Stimulated activated CD8-positive, alpha-beta memory T cell treated with anti-CD3 and anti-CD28 coated beads, Interleukin-4, amount 100 ng/mL, for 1 hour (primary cell): ENCODE results near the gene DCDC2B.
A peak's percentile ranks its signal among the peaks of the same experiment; 100 is the strongest.
"Not testable (repeated sequence)": the region's sequence is repeated elsewhere in the genome, so short reads cannot be mapped to it uniquely, and the experiment has no call there.

Source experiments
- DNase-seq, 2 donors: peaks; one replicate each; pipeline ENCODE4 v3.0.0-alpha.2; 2020; ENCODE audit warnings: low read depth in 2 of 2, low spot score in 1 of 2

The DCDC2B gene

GRCh38 chr1:32208891-32209328 lies at the start of gene DCDC2B:
DCDC2B (plus strand) TSS chr1:32209089; CDS start chr1:32209094, 5 bp downstream.
- DNase-seq = no peak

- DNase-seq = no peak
Measured at GRCh38 chr1:32159189-32159588, 49.7 kb upstream of the DCDC2B start.

GRCh38 chr1:32163405-32163804 lies 45.5 kb upstream of the DCDC2B start:
- no peak for DNase-seq

GRCh38 chr1:32165633-32166032 lies 43.3 kb upstream of the DCDC2B start:
- not testable (repeated sequence) for DNase-seq

GRCh38 chr1:32170991-32171390 lies 37.9 kb upstream of the DCDC2B start:
- no peak for DNase-seq

- no peak for DNase-seq
Measured at GRCh38 chr1:32172621-32173245, 36.2 kb upstream of the DCDC2B start.

GRCh38 chr1:32178380-32179192 lies 30.3 kb upstream of the DCDC2B start:
- no peak for DNase-seq

- DNase-seq = no peak
Measured at GRCh38 chr1:32179193-32179442, 29.8 kb upstream of the DCDC2B start.

- peak; percentile 77 for DNase-seq
Measured at GRCh38 chr1:32179443-32180185, 29.3 kb upstream of the DCDC2B start, which contains the start of gene TXLNA. TXLNA (plus strand) TSS chr1:32179675; CDS start chr1:32180346, 671 bp downstream.

- no peak for DNase-seq
Measured at GRCh38 chr1:32180186-32181060, 28.5 kb upstream of the DCDC2B start.

GRCh38 chr1:32181065-32181464 lies 27.8 kb upstream of the DCDC2B start:
- no peak for DNase-seq

- DNase-seq = no peak
Measured at GRCh38 chr1:32181563-32181962, 27.3 kb upstream of the DCDC2B start.

- DNase-seq = no peak
Measured at GRCh38 chr1:32182060-32182459, 26.8 kb upstream of the DCDC2B start.

- no peak for DNase-seq
Measured at GRCh38 chr1:32184650-32185049, 24.2 kb upstream of the DCDC2B start.

GRCh38 chr1:32186077-32186476 lies 22.8 kb upstream of the DCDC2B start:
- DNase-seq = no peak

- no peak for DNase-seq
Measured at GRCh38 chr1:32186491-32186890, 22.4 kb upstream of the DCDC2B start.

- DNase-seq = no peak
Measured at GRCh38 chr1:32187850-32188249, 21.0 kb upstream of the DCDC2B start.

GRCh38 chr1:32192220-32192948 lies 16.5 kb upstream of the DCDC2B start:
- no peak for DNase-seq

GRCh38 chr1:32194984-32195383 lies 13.9 kb upstream of the DCDC2B start:
- DNase-seq = no peak

- DNase-seq = no peak
Measured at GRCh38 chr1:32195531-32195930, 13.4 kb upstream of the DCDC2B start.
